Activated T-cell treated with anti-CD3 and anti-CD28 coated beads, Interleukin-2, amount 50 U/mL, for 4 hours (primary cell): ENCODE measurements around the gene KNTC1. TPM values are rescaled to one million over a fixed set of nuclear protein-coding genes. Genes with fewer than 3 reads are reported as not detected.

ENCODE experiments used
- ATAC-seq, 2 donors: fragments of 200-7000 bp; cut with Tn5 transposase; one replicate each; pipeline ENCODE4 v1.10.0; 2021
- DNase-seq: peaks from one replicate; pipeline ENCODE4 v3.0.0-alpha.2; 2020
- H3K27me3 Mint-ChIP-seq: one replicate; pipeline ENCODE4 v1.8.0; 2021; ENCODE audit warnings: low read depth, mixed read lengths
- H3K36me3 Mint-ChIP-seq: one replicate; pipeline ENCODE4 v1.8.0; 2022; ENCODE audit warnings: mixed read lengths; ENCODE audit not compliant: insufficient read depth
- H3K4me1 Mint-ChIP-seq: one replicate; pipeline ENCODE4 v1.8.0; 2021; ENCODE audit warnings: low read depth, mixed read lengths
- H3K4me3 Mint-ChIP-seq: one replicate; pipeline ENCODE4 v1.8.0; 2021; ENCODE audit warnings: mild to moderate bottlenecking, moderate library complexity, mixed read lengths
- H3K9me3 Mint-ChIP-seq: one replicate; pipeline ENCODE4 v1.8.0; 2021; ENCODE audit warnings: mixed read lengths
- total RNA-seq, 3 donors: library from RNA; stranded (reverse); gene quantifications; one replicate each; pipeline ENCODE4 v1.2.1, GENCODE V29; 2021

The KNTC1 gene
- total RNA-seq, 3 donors from 2014 or later: 54.7 to 62.7 (median 57.8) TPM

DNA sequence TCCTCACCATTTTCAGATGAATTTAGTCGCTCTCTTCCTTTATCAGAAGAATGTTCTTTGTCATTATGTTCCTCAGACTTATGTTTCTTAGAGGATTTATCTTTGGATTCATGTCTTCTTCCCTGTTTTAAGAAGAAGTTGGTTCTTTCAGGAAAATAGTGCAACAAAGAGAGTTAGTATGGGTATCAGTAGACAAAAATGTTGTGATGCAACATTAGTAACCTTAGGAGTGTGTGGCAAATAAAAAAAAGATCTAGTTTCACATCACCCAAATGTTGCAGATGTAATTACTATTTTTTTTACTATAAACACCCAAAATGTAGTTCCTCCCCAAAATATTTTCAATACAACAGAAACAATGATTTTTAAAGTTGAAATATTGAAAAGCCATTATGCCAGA lies 8.1 kb upstream of the KNTC1 start:
- H3K36me3 Mint-ChIP-seq: peaks cover 68% of the 10 kb centered on the region
- H3K4me3 Mint-ChIP-seq: no peak overlapping the region
- H3K27me3 Mint-ChIP-seq: no peaks in the 10 kb centered on the region
- H3K9me3 Mint-ChIP-seq: no peaks in the 10 kb centered on the region
- H3K4me1 Mint-ChIP-seq: peaks cover 52% of the 10 kb centered on the region
- DNase-seq (no peak), ATAC-seq (no peak)

GRCh38 chr12:122519418-122519817 lies 7.6 kb upstream of the KNTC1 start:
- Mint-ChIP-seq H3K36me3 (peaks cover 71% of the 10 kb centered on the region), H3K4me3 (no peak overlapping the region), H3K9me3 (no peaks in the 10 kb centered on the region), H3K27me3 (no peaks in the 10 kb centered on the region), H3K4me1 (peaks cover 57% of the 10 kb centered on the region)
- DNase-seq: no peak
- no peak for ATAC-seq

GRCh38 chr12:122520676-122521075 lies 6.4 kb upstream of the KNTC1 start:
- peaks cover 59% of the 10 kb centered on the region for H3K4me1 Mint-ChIP-seq
- H3K4me3 Mint-ChIP-seq: no peak overlapping the region
- H3K9me3 Mint-ChIP-seq: no peaks in the 10 kb centered on the region
- DNase-seq: no peak
- ATAC-seq: no peak
- peaks cover 73% of the 10 kb centered on the region for H3K36me3 Mint-ChIP-seq
- no peaks in the 10 kb centered on the region for H3K27me3 Mint-ChIP-seq

- no peak for ATAC-seq
- peaks cover 56% of the 10 kb centered on the region for H3K36me3 Mint-ChIP-seq
Measured at GRCh38 chr12:122523280-122523679, 3.8 kb upstream of the KNTC1 start.

GRCh38 chr12:122523846-122524718 lies 3.0 kb upstream of the KNTC1 start:
- Mint-ChIP-seq H3K36me3 (peaks cover 48% of the 10 kb centered on the region), H3K4me3 (peak overlapping the region; percentile 96), H3K9me3 (no peaks in the 10 kb centered on the region), H3K27me3 (no peaks in the 10 kb centered on the region), H3K4me1 (peaks cover 43% of the 10 kb centered on the region)
- DNase-seq (no peak), ATAC-seq (no peak)

More at GRCh38 chr12:122523280-122523679, 3.8 kb upstream of the KNTC1 start:
- peak overlapping the region; percentile 96 for H3K4me3 Mint-ChIP-seq
- no peaks in the 10 kb centered on the region for H3K27me3 Mint-ChIP-seq
- no peaks in the 10 kb centered on the region for H3K9me3 Mint-ChIP-seq
- peaks cover 47% of the 10 kb centered on the region for H3K4me1 Mint-ChIP-seq
- no peak for DNase-seq

DNA sequence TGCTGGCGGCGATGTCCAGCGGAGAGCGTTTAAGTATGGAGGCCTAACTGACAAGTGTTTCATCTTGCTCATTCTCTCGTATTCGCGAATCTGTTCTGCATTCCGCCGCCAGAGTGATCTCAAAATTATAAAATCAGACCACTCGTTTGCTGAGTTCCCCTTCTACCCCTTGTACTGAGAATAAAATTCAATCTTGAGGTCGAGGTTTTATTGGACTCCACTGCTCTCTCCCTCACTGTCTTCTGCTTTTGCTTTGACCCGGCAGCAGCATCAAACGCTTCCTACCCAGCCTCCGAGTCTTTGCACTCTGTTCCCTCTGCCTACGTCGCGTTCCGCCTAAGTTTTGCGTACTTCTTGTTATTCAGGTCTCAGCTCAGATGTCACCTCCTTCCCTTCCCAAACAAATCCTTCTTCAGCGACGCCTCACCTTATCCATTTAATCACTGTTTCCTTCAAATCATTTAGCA lies 462 bp downstream of the KNTC1 start:
- H3K36me3 Mint-ChIP-seq: peaks cover 25% of the 10 kb centered on the region

DNA sequence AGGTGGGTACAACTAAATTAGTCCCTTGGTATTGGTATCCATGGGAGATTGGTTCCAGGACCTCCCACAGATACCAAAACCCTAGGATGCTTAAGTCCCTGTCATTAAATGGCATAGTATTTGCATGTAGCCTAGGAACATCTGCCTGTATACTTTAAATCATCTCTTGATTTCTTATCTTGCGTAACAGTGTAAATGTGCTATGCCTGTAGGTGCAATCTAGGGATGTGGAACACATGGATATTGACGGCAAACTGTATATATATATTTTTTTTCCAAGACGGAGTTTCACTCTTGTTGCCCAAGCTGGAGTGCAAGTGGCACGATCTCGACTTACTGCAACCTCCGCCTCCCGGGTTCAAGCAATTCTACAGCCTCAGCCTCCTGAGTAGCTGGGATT lies 1.5 kb downstream of the KNTC1 start:
- peaks cover 11% of the 10 kb centered on the region for H3K4me1 Mint-ChIP-seq

More for the DNA sequence above, 462 bp downstream of the KNTC1 start:
- Mint-ChIP-seq H3K27me3 (no peaks in the 10 kb centered on the region), H3K4me1 (peaks cover 19% of the 10 kb centered on the region), H3K9me3 (no peaks in the 10 kb centered on the region), H3K4me3 (no peak overlapping the region)
- DNase-seq: peak; percentile 12
- ATAC-seq: peak; percentile 10 to 13

DNA sequence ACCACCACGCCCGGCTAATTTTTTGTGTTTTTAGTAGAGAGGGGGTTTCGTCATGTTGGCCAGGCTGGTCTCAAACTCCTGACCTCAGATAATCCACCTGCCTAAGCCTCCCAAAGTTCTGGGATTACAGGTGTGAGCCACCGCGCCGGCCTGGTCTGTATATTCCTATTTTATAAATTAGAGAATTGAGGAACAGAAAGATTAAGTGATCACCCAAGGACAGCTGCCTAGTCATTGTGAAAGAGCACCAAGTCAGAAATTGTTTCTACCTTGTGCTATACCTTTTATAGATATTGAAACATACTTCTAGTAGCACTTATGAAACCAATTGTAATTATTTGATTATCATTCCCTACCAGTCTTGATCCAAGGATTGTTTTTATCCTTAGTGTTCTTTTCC lies 1.9 kb downstream of the KNTC1 start:
- Mint-ChIP-seq H3K27me3 (no peaks in the 10 kb centered on the region), H3K9me3 (no peaks in the 10 kb centered on the region), H3K36me3 (peaks cover 22% of the 10 kb centered on the region), H3K4me1 (peaks cover 6% of the 10 kb centered on the region), H3K4me3 (no peak overlapping the region)
- ATAC-seq: no peak
- DNase-seq: no peak

More for the DNA sequence above, 1.5 kb downstream of the KNTC1 start:
- no peaks in the 10 kb centered on the region for H3K9me3 Mint-ChIP-seq
- no peak for ATAC-seq
- no peak for DNase-seq
- no peaks in the 10 kb centered on the region for H3K27me3 Mint-ChIP-seq
- peaks cover 25% of the 10 kb centered on the region for H3K36me3 Mint-ChIP-seq
- no peak overlapping the region for H3K4me3 Mint-ChIP-seq

DNA sequence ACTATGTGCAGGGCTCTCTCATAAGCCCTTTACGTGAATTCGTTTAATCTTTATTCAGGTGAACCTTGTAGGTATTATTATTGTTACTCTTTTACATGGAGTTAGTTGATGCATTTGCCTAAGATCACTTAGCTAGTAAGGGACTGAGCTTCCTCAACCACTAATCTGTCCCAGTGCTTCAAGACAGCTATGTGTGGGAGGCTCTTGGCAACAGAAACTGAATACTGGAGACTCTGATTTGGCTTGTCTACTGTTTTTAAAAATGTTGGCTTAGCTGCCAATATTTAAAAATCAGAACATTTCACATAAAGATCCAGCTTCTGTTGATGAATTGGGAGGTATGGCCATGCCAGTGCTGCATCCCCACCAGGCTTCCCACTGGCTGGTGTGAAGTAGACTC lies 6.8 kb downstream of the KNTC1 start:
- H3K4me3 Mint-ChIP-seq: no peak overlapping the region
- peaks cover 14% of the 10 kb centered on the region for H3K36me3 Mint-ChIP-seq
- no peaks in the 10 kb centered on the region for H3K4me1 Mint-ChIP-seq
- no peaks in the 10 kb centered on the region for H3K27me3 Mint-ChIP-seq
- ATAC-seq: no peak
- H3K9me3 Mint-ChIP-seq: no peaks in the 10 kb centered on the region
- no peak for DNase-seq

- H3K4me1 Mint-ChIP-seq: no peaks in the 10 kb centered on the region
- H3K27me3 Mint-ChIP-seq: no peaks in the 10 kb centered on the region
- DNase-seq (no peak), ATAC-seq (no peak)
- no peak overlapping the region for H3K4me3 Mint-ChIP-seq
- H3K9me3 Mint-ChIP-seq: no peaks in the 10 kb centered on the region
- peaks cover 15% of the 10 kb centered on the region for H3K36me3 Mint-ChIP-seq
Measured at GRCh38 chr12:122537021-122537420, 10.0 kb downstream of the KNTC1 start.

DNA sequence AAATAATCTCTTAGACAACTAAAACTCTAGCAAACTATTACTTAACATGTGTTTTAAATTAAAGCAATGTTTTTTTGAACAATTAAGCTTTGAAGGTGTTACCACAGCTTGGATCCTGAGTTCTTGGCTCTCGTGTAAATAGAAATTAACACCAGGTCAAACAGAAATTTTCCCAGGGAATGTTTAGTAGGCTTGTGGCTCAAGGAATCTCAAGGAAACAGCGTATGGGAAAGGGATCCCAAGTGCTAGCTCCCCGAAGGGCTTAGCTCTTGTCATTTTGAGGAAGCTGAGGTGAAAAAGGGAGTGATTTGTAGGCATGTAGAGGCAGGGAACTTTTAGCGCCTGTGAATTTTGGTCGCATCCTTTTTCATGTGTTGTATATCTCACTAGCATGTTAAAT lies 11.4 kb downstream of the KNTC1 start:
- DNase-seq (no peak), ATAC-seq (no peak)
- no peaks in the 10 kb centered on the region for H3K9me3 Mint-ChIP-seq

DNA sequence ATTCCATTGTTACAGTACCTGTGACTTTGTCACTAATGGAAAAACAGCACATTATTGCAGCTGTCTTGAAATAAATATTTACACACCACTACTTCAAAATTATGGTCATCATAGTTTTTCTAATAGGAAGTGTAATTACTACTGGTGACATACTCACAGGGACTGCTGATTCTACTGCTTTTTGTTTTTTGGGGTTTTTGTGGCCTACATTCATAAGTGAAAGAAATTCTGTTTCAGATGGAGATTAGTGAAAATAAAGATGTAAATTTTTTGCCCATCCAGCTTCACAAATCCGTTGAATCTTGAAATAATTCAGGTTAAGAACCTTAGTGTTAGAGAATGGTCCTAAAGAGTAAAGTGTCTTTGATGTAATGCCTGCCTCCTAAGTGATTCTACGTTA lies 17.5 kb downstream of the KNTC1 start:
- H3K9me3 Mint-ChIP-seq: no peaks in the 10 kb centered on the region
- H3K4me1 Mint-ChIP-seq: no peaks in the 10 kb centered on the region
- DNase-seq (no peak), ATAC-seq (no peak)
- no peaks in the 10 kb centered on the region for H3K27me3 Mint-ChIP-seq
- no peak overlapping the region for H3K4me3 Mint-ChIP-seq
- H3K36me3 Mint-ChIP-seq: peaks cover 14% of the 10 kb centered on the region

More for the DNA sequence above, 11.4 kb downstream of the KNTC1 start:
- no peak overlapping the region for H3K4me3 Mint-ChIP-seq
- H3K27me3 Mint-ChIP-seq: no peaks in the 10 kb centered on the region
- H3K36me3 Mint-ChIP-seq: peaks cover 19% of the 10 kb centered on the region
- no peaks in the 10 kb centered on the region for H3K4me1 Mint-ChIP-seq

- ATAC-seq (no peak), DNase-seq (no peak)
- Mint-ChIP-seq H3K9me3 (no peaks in the 10 kb centered on the region), H3K36me3 (peaks cover 12% of the 10 kb centered on the region), H3K4me3 (no peak overlapping the region), H3K27me3 (no peaks in the 10 kb centered on the region), H3K4me1 (no peaks in the 10 kb centered on the region)
Measured at GRCh38 chr12:122545855-122546254, 18.8 kb downstream of the KNTC1 start.

GRCh38 chr12:122547330-122547729 lies 20.3 kb downstream of the KNTC1 start:
- Mint-ChIP-seq H3K36me3 (peaks cover 17% of the 10 kb centered on the region), H3K4me1 (no peaks in the 10 kb centered on the region), H3K4me3 (no peak overlapping the region), H3K27me3 (no peaks in the 10 kb centered on the region), H3K9me3 (no peaks in the 10 kb centered on the region)
- ATAC-seq (no peak), DNase-seq (no peak)
